IMR-90 (cell line): ENCODE data around the gene PLGRKT. TPM values are rescaled to one million over a fixed set of nuclear protein-coding genes. Genes with fewer than 3 reads are reported as not detected.

ENCODE experiments used
- ATAC-seq: fragments of 200-7000 bp; cut with Tn5 transposase; 2 replicates; pipeline ENCODE4 v1.9.1; 2020; ENCODE audit warnings: low read depth, mild to moderate bottlenecking, moderate library complexity
- BruUV-seq: library from RNA; stranded (reverse); fragments of 400-500 nt; replicated peaks from 2 replicates; lab custom pipeline; 2021; lab: Mats Ljungman, UMichigan
- CTCF ChIA-PET: fragments of 300-600 bp; formaldehyde crosslinking; extraction: SDS; loops from one replicate; lab custom pipeline; 2021; ENCODE audit warnings: antibody characterized with exemption; lab: Yijun Ruan, JAX
- POLR2A ChIA-PET: fragments of 300-600 bp; sonication (Branson Sonifier 250); formaldehyde crosslinking; loops from one replicate; lab custom pipeline; 2022; ENCODE audit warnings: antibody characterized with exemption; ENCODE audit not compliant: unreplicated experiment; lab: Charles Lee
- DNase-seq: peaks from one replicate; pipeline ENCODE4 v3.0.0; 2013
- H2AFZ ChIP-seq: replicated peaks from 2 replicates; pipeline ENCODE3; 2013; ENCODE audit warnings: low read length, mild to moderate bottlenecking; ENCODE audit not compliant: poor library complexity
- H2AK5ac ChIP-seq: 2 replicates; pipeline ENCODE4 v1.6.1; 2013; ENCODE audit warnings: low read depth, low read length, inconsistent platforms
- H2AK9ac ChIP-seq: replicated peaks from 2 replicates; pipeline ENCODE3; 2013; ENCODE audit warnings: mild to moderate bottlenecking, low read depth, low read length, moderate library complexity; ENCODE audit not compliant: poor library complexity
- H2BK120ac ChIP-seq: 2 replicates; pipeline ENCODE4 v1.6.1; 2013; ENCODE audit warnings: low read depth, low read length, inconsistent platforms
- H2BK15ac ChIP-seq: 3 replicates; pipeline ENCODE4 v1.6.1; 2013; ENCODE audit warnings: low read depth, low read length, inconsistent platforms
- H2BK20ac ChIP-seq: 2 replicates; pipeline ENCODE4 v1.6.1; 2013; ENCODE audit warnings: low read depth, mild to moderate bottlenecking, inconsistent platforms, low read length, moderate library complexity
- H2BK5ac ChIP-seq: 2 replicates; pipeline ENCODE4 v1.6.1; 2013; ENCODE audit warnings: mild to moderate bottlenecking, low read depth, low read length, inconsistent platforms; ENCODE audit not compliant: poor library complexity, severe bottlenecking
- H3K14ac ChIP-seq: replicated peaks from 2 replicates; pipeline ENCODE4 v1.6.1; 2013; ENCODE audit warnings: low read depth, low read length, inconsistent platforms
- H3K18ac ChIP-seq: 2 replicates; pipeline ENCODE4 v1.6.1; 2013; ENCODE audit warnings: low read depth, low read length, control low read depth
- H3K23ac ChIP-seq: 2 replicates; pipeline ENCODE4 v1.6.1; 2013; ENCODE audit warnings: low read depth, low read length, inconsistent platforms
- H3K27ac ChIP-seq: 2 replicates; pipeline ENCODE4 v1.5.1; 2013; ENCODE audit warnings: mild to moderate bottlenecking, control low read depth, low read length; ENCODE audit not compliant: insufficient read depth
- H3K27me3 ChIP-seq: 2 replicates; pipeline ENCODE4 v1.6.1; 2013; ENCODE audit warnings: low read length; ENCODE audit not compliant: control insufficient read depth, insufficient read depth
- H3K36me3 ChIP-seq: 2 replicates; pipeline ENCODE4 v1.6.1; 2013; ENCODE audit warnings: low read length, mixed read lengths; ENCODE audit not compliant: control insufficient read depth, insufficient read depth
- H3K4ac ChIP-seq: 2 replicates; pipeline ENCODE4 v1.6.1; 2013; ENCODE audit warnings: low read depth, low read length, inconsistent platforms
- H3K4me1 ChIP-seq: 2 replicates; pipeline ENCODE4 v1.6.1; 2013; ENCODE audit warnings: low read length, mixed read lengths; ENCODE audit not compliant: control insufficient read depth, insufficient read depth
- H3K4me2 ChIP-seq: 2 replicates; pipeline ENCODE4 v1.6.1; 2013; ENCODE audit warnings: low read depth, mild to moderate bottlenecking, control low read depth, low read length, moderate library complexity
- H3K4me3 ChIP-seq: 2 replicates; pipeline ENCODE4 v1.5.1; 2013; ENCODE audit warnings: low read depth, mild to moderate bottlenecking, control low read depth, low read length, moderate library complexity; ENCODE audit not compliant: insufficient read depth
- H3K56ac ChIP-seq: 2 replicates; pipeline ENCODE4 v1.6.1; 2013; ENCODE audit warnings: low read length, inconsistent platforms; ENCODE audit not compliant: insufficient read depth; ENCODE audit errors: extremely low read depth
- H3K79me1 ChIP-seq, 2 experiments: 2 replicates each; pipeline ENCODE4 v1.6.1; 2013; ENCODE audit warnings: low read length in 2 of 2, inconsistent platforms in 1 of 2, low read depth in 1 of 2
- H3K9ac ChIP-seq: 2 replicates; pipeline ENCODE4 v1.6.1; 2013; ENCODE audit warnings: low read depth, low read length, control low read depth
- H3K9me1 ChIP-seq: 2 replicates; pipeline ENCODE4 v1.6.1; 2013; ENCODE audit warnings: low read length, inconsistent platforms; ENCODE audit not compliant: insufficient read depth
- H3K9me3 ChIP-seq: 2 replicates; pipeline ENCODE4 v1.6.1; 2013; ENCODE audit warnings: low read length; ENCODE audit not compliant: control insufficient read depth, insufficient read depth
- H4K20me1 ChIP-seq: 2 replicates; pipeline ENCODE4 v1.6.1; 2013; ENCODE audit warnings: low read length, inconsistent platforms; ENCODE audit not compliant: insufficient read depth
- H4K5ac ChIP-seq: 2 replicates; pipeline ENCODE4 v1.6.1; 2013; ENCODE audit warnings: mild to moderate bottlenecking, low read depth, low read length, control low read depth
- H4K8ac ChIP-seq, 2 experiments: 2 replicates each; pipeline ENCODE4 v1.6.1; 2013; ENCODE audit warnings: low read depth in 2 of 2, low read length in 2 of 2, control low read depth in 1 of 2, inconsistent platforms in 1 of 2
- H4K91ac ChIP-seq: 2 replicates; pipeline ENCODE4 v1.6.1; 2013; ENCODE audit warnings: low read depth, low read length, inconsistent platforms; ENCODE audit not compliant: insufficient read depth
- BHLHE40 ChIP-seq: fragments of 150-350 bp; IDR thresholded peaks from 2 replicates; pipeline ENCODE4 v1.6.1; 2016; ENCODE audit warnings: mild to moderate bottlenecking, low read depth, low read length
- CEBPB ChIP-seq: IDR thresholded peaks from 2 replicates; pipeline ENCODE4 v1.6.1; 2012; ENCODE audit warnings: low read depth, low read length, improper control_type of control experiment
- CHD1 ChIP-seq: IDR thresholded peaks from 2 replicates; pipeline ENCODE4 v1.6.1; 2012; ENCODE audit warnings: low read depth, low read length, improper control_type of control experiment
- CTCF ChIP-seq: conservative IDR thresholded peaks from 2 replicates; pipeline ENCODE4 v1.5.1; 2012; ENCODE audit warnings: mild to moderate bottlenecking, low read depth, low read length, improper control_type of control experiment
- ELK1 ChIP-seq: fragments of 150-350 bp; IDR thresholded peaks from 2 replicates; pipeline ENCODE4 v1.6.1; 2016; ENCODE audit warnings: low read depth, mild to moderate bottlenecking, low read length, moderate library complexity, borderline replicate concordance
- FOS ChIP-seq: fragments of 150-350 bp; IDR thresholded peaks from 2 replicates; pipeline ENCODE4 v1.6.1; 2016; ENCODE audit warnings: low read depth, low read length
- MAFK ChIP-seq: IDR thresholded peaks from 2 replicates; pipeline ENCODE4 v1.6.1; 2012; ENCODE audit warnings: low read depth, low read length, improper control_type of control experiment
- MAZ ChIP-seq: IDR thresholded peaks from 2 replicates; pipeline ENCODE4 v1.6.1; 2012; ENCODE audit warnings: low read depth, mild to moderate bottlenecking, low read length, improper control_type of control experiment, moderate library complexity, borderline replicate concordance
- MXI1 ChIP-seq: IDR thresholded peaks from 2 replicates; pipeline ENCODE4 v1.6.1; 2012; ENCODE audit warnings: low read depth, mild to moderate bottlenecking, low read length, moderate library complexity, borderline replicate concordance
- NFE2L2 ChIP-seq: fragments of 150-350 bp; IDR thresholded peaks from 2 replicates; pipeline ENCODE4 v1.6.1; 2016; ENCODE audit warnings: low read depth, mild to moderate bottlenecking, low read length
- POLR2A ChIP-seq: IDR thresholded peaks from 2 replicates; pipeline ENCODE4 v1.6.1; 2012; ENCODE audit warnings: mild to moderate bottlenecking, low read depth, low read length
- RAD21 ChIP-seq: IDR thresholded peaks from 2 replicates; pipeline ENCODE4 v1.6.1; 2012; ENCODE audit warnings: low read length, improper control_type of control experiment
- RCOR1 ChIP-seq: IDR thresholded peaks from 2 replicates; pipeline ENCODE4 v1.6.1; 2012; ENCODE audit warnings: mild to moderate bottlenecking, low read length, improper control_type of control experiment; ENCODE audit not compliant: insufficient replicate concordance
- RFX5 ChIP-seq: IDR thresholded peaks from 2 replicates; pipeline ENCODE4 v1.8.0; 2012; ENCODE audit warnings: low read depth, mild to moderate bottlenecking, low read length, moderate library complexity
- USF2 ChIP-seq: fragments of 150-350 bp; IDR thresholded peaks from 2 replicates; pipeline ENCODE4 v1.6.1; 2017; ENCODE audit warnings: mild to moderate bottlenecking, antibody characterized with exemption, low read length, low read depth
- WGBS, 2 experiments: methylation state at CpG; one replicate each; pipeline versions ENCODE4 v1.1.5 to v1.1.7; 2013; ENCODE audit warnings: missing lambda C conversion rate in 2 of 2; ENCODE audit not compliant: insufficient read length in 1 of 2; ENCODE audit errors: extremely low coverage in 2 of 2; 5-methylcytosine and 5-hydroxymethylcytosine counted together
- dilution Hi-C: fragments of 300-500 bp; cut with HindIII; formaldehyde crosslinking; loops from one replicate; pipeline ENCODE4 v1.14.3; 2018; ENCODE audit warnings: low sequenced_read_pairs; ENCODE audit not compliant: unreplicated experiment
- in situ Hi-C: fragments of 300-500 bp; cut with MboI; formaldehyde crosslinking; loops from 3 replicates; pipeline ENCODE4 v1.14.3; 2019; ENCODE audit warnings: low sequenced_read_pairs, inconsistent platforms, mixed read lengths
- intact Hi-C: fragments of 100-400 bp; cut with micrococcal nuclease; formaldehyde crosslinking; loops from 2 replicates; pipeline ENCODE4 v1.10.0; 2022
- polyA plus RNA-seq, 3 experiments: library from polyadenylated mRNA; depleted of rRNA; stranded (reverse); fragments of >200 nt; gene quantifications; 2 replicates each; pipeline ENCODE4 v1.2.3, GENCODE V29; 2012; ENCODE audit warnings: low replicate concordance in 1 of 3
- total RNA-seq: library from RNA; depleted of rRNA; stranded (reverse); fragments of >200 nt; gene quantifications from 2 replicates; pipeline ENCODE4 v1.2.3, GENCODE V29; 2012

The PLGRKT gene
- total and polyA plus RNA-seq, 2 of the 4 experiments (the other 2 are of a cell fraction), result 10.8 to 12.7 TPM

GRCh38 chr9:5435912-5436311 lies 1.8 kb downstream of the PLGRKT start:
- no peak overlapping the region for H4K91ac ChIP-seq
- no peaks in the 10 kb centered on the region for H3K27me3 ChIP-seq
- 0 out of 2 replicates have a peak overlapping the region, but pooled peaks have one; percentile 5 for H3K23ac ChIP-seq
- no peak overlapping the region for H2AK9ac ChIP-seq
- dilution Hi-C loops, result no loop called here
- 0 out of 2 replicates have a peak overlapping the region, but pooled peaks have one; percentile 10 for H3K4ac ChIP-seq
- BruUV-seq, result no TSS peak
- peaks cover 5% of the 10 kb centered on the region for H3K4me1 ChIP-seq
- ChIA-PET POLR2A (no interaction called here), CTCF (no interaction called here)
- H4K5ac ChIP-seq, result no peak overlapping the region
- H3K27ac ChIP-seq, result no peak overlapping the region
- DNase-seq (no peak), ATAC-seq (no peak)
- no peak for TF ChIP-seq BHLHE40
- no peak for TF ChIP-seq MXI1
- TF ChIP-seq CHD1, result no peak
- no peak for TF ChIP-seq ELK1
- no peak for TF ChIP-seq RFX5
- TF ChIP-seq POLR2A, result no peak
- TF ChIP-seq RCOR1, result no peak
- TF ChIP-seq FOS, result no peak
- TF ChIP-seq MAFK, result no peak
- TF ChIP-seq MAZ, result no peak
- no peak for TF ChIP-seq USF2
- no peak for TF ChIP-seq CTCF
- no peak for TF ChIP-seq NFE2L2
- no peak for TF ChIP-seq RAD21
- no peak for TF ChIP-seq CEBPB
- H3K9me3 ChIP-seq, result no peaks in the 10 kb centered on the region
- H3K4me3 ChIP-seq, result no peak overlapping the region
- no peak overlapping the region for H3K4me2 ChIP-seq
- peaks cover 0 to 20% of the 10 kb centered on the region in 2 experiments; a peak in 3 of 4 replicates for H3K79me1 ChIP-seq
- H2BK5ac ChIP-seq, result no peak overlapping the region
- H3K36me3 ChIP-seq, result peaks cover 3% of the 10 kb centered on the region
- H4K20me1 ChIP-seq, result no peaks in the 10 kb centered on the region
- H3K56ac ChIP-seq, result no peak overlapping the region
- no peak overlapping the region for H2BK20ac ChIP-seq
- in situ Hi-C loops, result loop anchor here (25.0 kb wide), 1 partner anchor 674 kb away; no protein-coding TSS in a partner anchor
- intact Hi-C loops, result loop anchor here (5.0 kb wide), 2 partner anchors 156 to 449 kb away; partner anchors contain the start of gene JAK2
- no peak overlapping the region for H2BK120ac ChIP-seq
- no peak overlapping the region; the same call in 1 of the 2 replicates for H3K14ac ChIP-seq
- H3K18ac ChIP-seq, result no peak overlapping the region
- no CpG with 5 or more reads among the region's 3 CpGs for WGBS, 2 experiments
- no peak overlapping the region for H2AFZ ChIP-seq
- H3K9ac ChIP-seq, result no peak overlapping the region
- H3K9me1 ChIP-seq, result 0 out of 2 replicates have a peak, but pooled peaks cover 8% of the 10 kb centered on the region
- no peak overlapping the region for H2BK15ac ChIP-seq
- no peak overlapping the region; the same call in 1 of the 2 replicates for H2AK5ac ChIP-seq
- H4K8ac ChIP-seq, result no peak overlapping the region
